NCI-H2196 treated with DMSO at 0.1 percent for 48 hours (cell line): ENCODE results near the gene SUSD4.

Experiments
- DNase-seq: peaks from one replicate; lab custom pipeline; 2025; ENCODE audit not compliant: unreplicated experiment; lab: John Stamatoyannopoulos, UW

Gene SUSD4

DNA sequence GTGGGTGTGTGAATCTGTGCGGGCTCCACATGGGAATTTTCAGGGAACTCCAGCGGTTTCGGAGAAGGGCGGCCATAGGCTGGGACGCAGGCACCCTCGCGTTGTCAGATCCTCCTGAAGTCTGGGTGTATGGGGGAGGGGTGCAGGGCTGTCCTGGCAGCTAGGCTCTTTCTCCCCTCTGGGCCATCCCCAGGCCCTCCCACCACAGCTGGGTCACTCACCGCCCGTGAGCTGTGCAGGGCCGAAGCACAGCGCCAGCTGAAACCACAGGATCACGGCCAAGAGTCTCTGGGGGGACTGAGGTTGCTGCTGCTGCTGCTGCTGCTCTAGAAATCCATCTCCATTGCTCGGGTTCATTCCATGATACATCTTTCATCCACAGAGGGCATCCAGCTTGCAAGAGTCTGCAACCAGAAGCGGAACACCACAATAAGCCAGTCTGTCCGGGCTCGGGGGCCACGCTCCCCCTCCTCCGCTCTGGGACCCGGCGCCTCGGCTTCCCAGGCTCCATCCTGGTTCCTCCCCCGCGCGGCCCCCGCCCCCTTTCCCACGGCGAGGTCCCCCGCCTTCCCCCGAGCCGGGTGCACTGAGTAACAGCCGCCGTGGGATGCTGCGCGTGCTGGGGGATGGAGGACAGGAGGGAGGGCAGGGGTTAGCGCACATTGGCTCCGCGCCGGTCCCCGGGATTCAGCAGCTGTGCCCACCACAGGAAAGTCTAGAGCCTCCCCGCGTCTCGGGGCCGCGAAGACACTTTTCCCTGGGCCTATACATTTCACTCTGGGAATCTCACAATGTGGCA lies 720 bp downstream of the SUSD4 start:
- DNase-seq, result no peak

- no peak for DNase-seq
Measured at GRCh38 chr1:223358826-223359225, 5.2 kb downstream of the SUSD4 start.

DNA sequence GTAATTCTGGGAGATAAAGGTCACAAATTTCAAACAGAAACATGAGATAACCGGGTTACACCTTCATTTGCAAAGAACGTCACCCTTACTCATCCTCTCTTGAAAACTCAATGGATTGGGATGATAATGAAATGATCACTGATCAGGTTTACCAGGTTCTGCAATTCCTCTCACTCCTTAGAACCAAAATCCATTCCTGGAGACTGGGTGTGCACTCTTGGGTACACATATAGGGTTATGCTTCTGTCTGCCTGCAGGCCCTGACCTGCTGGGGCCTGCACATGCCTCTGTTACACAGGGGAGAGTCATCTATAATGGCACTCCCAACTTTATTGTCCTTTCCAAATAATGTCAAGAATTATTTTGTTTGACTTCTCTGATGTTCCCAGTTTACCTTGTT lies 8.3 kb downstream of the SUSD4 start:
- DNase-seq, result no peak

DNA sequence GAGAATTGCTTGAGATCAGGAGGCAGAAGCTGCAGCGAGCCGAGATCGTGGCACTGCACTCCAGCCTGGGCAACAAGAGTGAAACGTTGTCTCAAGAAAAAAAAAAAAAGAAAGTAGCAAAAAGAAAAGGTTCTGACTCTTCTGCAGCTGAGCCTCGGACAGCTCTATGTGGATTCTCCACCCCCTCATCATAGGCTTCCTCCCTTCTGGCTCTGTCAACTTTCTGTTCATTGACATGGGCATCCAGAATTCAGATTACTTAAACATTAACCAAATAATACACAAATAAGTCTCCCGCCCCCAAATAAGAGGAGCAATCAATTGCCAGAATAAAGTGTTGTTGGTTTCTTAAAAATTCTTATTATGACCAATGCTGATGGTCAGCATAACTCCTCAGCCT lies 10.0 kb downstream of the SUSD4 start:
- no peak for DNase-seq

GRCh38 chr1:223352944-223353343 lies 11.0 kb downstream of the SUSD4 start:
- DNase-seq, result no peak

GRCh38 chr1:223350361-223350908 lies 13.5 kb downstream of the SUSD4 start:
- no peak for DNase-seq

GRCh38 chr1:223349241-223349640 lies 14.7 kb downstream of the SUSD4 start:
- DNase-seq, result no peak

GRCh38 chr1:223348439-223348838 lies 15.5 kb downstream of the SUSD4 start:
- DNase-seq, result no peak

- no peak for DNase-seq
Measured at GRCh38 chr1:223347583-223347982, 16.4 kb downstream of the SUSD4 start.

DNA sequence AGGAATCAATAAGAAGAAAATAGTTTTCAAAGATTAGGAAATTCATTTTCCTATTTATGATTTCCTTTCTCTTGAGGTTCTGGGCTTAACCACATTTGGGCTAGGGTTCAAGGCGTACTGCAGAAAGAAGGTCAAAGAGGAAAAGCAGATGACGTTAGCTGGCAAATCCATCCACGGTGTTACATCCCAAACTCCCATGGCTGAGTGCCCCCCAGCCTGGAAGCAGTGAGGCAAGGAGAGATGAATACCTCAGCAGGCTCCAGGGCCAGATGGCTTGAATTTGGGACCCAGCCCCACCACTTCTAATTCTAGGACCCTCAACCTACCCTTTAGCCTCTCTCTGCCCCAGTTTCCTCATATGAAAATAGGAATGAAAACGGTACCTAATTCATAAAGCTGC lies 17.7 kb downstream of the SUSD4 start:
- no peak for DNase-seq

- DNase-seq, result no peak
Measured at GRCh38 chr1:223345720-223346119, 18.3 kb downstream of the SUSD4 start.

DNA sequence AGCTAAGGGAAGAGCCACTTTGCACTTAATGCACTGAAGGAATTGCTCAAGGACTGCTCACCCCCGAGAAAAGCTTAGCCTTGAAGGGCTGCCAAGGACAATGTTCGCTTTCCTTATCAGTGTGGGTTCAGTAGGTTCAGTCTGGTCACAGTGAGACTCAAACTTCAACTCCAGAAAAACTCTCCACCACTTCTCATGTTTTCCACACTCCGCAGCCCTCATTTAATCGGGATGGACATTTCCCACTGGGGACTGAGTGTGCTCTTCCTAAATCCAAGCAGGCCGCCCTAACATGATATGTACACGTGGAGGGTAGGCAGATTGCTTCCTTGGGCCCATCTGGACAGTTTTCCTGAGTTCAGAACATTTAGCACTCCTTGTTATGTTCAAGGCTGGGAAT lies 19.5 kb downstream of the SUSD4 start:
- DNase-seq, result no peak

DNA sequence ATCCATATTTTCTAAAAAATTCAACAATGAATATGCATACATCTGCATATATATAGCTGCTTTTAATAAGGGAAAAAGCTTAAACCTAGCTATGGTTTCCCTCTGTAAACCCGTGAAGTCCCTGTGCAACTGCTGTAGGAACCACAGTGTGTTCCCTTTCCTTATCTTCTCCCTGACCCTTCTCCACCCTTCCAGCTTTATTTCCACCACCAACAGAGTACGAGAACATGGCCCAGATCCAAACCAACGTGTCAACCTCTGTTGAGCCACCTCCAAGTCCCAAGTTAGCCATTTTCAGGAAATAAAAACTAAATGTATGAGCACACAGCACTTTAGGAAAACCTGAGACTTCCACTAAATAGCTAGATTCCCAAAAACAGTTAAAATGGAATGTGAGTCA lies 20.3 kb downstream of the SUSD4 start:
- no peak for DNase-seq

DNA sequence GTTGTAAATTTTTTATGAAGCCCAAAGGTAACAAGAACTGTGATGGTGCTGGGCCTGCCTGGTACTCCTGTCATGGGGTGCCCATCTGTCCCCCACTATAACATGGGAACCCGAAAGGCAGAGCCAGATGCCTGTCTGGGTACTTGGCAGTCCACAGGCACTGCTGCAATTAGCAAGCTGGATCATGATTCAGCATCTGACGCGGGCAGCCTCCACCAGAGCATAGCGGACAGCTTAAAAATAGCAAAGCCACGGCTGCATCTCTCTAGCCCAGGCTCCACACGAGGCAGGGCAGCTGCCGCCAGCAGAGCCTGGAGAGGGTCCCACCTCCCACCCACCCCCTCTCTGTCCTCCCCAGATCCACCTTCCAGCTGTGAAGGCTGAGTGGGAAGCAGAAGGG lies 22.9 kb downstream of the SUSD4 start:
- no peak for DNase-seq

GRCh38 chr1:223340637-223341036 lies 23.3 kb downstream of the SUSD4 start:
- DNase-seq, result no peak

GRCh38 chr1:223339861-223340260 lies 24.1 kb downstream of the SUSD4 start:
- DNase-seq, result no peak

DNA sequence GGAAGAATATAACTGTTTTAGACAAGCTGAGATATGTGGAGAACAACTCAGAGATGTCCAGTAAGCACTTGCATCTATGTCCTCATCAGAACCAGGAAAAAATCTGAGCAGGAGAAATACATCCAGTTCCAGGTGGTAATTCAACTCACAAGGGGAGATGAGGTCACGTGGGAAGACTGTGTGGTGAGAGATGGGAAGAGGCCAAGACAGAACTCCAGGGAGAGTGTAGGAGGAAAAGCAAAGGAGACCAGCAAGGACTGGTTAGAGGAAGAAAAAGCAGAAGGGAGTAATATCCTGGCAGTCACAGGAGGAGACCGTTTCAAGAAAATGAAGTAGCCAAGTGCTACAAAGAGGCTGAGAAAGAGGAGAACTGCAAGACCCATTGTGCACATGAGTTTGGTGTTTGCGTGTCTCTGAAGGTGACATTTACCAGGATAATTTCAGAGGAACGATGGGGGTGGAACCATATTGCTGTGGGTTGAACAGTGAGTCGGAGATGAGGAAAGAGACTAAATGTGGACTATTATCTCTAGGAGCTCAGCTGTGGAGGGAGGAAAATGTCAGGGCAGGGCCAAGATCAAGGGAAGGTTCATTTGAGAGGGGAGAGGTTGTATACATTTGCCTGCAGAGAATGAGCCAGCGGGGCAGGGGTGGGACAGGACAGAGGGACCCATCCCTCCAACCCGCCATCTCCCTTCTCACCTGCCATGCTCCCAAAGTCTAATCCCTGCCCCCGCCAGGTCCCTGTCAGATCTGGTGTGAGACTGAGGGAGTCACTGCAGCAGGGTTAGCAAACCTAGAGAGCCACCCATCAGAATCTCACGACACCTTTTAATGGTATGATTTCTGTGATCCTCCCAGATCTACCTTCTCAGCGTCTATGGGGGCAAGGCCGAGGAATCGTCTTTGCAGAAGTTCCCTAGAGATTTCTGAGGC lies 24.9 kb downstream of the SUSD4 start:
- no peak for DNase-seq

DNA sequence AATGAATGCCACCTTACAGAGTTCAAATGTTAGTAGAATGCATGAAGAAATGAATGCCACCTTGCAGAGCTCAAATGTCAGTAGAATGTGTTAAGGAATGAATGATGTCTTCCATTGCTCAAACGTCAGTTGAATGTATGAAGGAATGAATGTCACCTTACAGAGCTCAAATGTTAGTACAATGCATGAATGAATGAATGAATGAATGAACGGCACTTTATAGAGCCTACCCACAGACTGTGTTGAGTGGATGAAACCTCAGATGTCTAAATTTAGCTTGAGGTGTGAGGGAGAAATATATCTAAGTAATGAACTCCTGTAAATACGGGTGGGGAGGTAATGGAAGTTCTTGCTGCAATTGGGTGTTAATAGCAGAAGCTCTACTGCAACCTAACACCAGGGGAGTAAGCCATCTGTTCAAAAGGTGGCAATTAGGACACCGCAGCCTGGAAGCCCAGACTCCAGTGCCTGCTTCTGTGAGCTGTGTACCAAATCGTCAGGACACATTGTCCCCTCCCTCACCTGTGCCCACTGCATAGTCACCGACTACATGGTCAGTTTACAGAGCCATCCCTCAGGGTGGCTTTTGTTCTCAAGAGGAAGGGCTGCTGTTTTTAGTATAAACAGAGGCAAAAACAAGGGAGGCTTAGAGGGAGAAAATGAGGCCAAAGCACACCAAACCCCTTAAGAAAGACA lies 26.7 kb downstream of the SUSD4 start:
- DNase-seq, result no peak

DNA sequence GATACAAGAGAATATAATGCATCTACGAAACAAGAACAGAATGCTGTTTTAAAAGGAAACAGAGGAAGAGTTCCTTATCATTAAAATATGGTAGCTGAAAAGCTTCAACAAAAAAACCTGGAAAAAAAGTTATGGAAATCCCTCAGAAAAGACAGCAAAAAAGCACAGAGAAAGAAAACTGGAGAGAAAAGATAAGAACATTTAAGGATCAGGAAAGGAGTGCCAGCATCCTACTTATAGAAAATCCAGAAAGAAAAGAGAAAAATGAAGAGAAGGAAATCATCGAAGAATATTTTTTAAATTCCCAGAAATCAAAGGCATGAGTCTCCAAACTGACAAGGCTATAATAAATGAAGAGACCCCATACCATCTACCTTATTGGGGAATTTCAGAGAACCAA lies 29.8 kb downstream of the SUSD4 start:
- DNase-seq, result no peak

DNA sequence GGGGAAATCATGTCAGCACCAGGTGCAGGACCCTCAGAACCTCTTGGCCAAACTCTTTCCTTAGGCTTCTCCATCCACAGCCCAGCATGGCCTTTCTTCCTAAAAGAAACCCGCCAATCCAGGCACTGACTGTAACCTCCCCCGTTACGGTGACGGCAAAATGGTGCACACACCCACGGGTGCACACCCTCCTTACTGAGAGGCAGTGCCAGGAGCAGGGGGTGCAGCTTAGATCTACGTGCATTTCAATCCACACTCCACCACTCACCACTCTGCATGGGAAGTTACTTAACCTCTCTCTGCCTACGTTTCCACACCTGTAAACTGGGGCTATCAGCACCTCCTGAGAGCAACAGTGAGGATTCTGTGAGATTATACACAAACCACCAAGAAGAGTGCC lies 31.0 kb downstream of the SUSD4 start:
- no peak for DNase-seq

DNA sequence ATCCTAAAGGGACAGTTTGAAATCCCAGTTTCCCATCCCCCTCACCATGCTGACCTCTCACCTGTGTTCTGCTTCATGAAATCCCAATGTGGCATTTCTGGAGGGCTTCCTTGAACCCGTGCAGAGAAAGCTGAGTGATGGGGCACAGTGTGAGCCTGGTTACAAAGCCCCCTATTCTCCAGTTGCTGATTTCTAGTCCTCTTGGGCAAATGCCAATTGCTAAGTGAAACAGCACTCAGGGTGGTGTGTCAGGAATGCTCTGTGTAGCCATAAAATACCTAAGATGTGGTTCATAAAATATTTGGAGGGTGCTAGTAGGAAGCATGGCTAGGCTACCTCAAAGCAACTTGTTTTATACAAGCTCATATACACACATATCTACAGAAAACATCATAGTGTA lies 32.0 kb downstream of the SUSD4 start:
- no peak for DNase-seq
